NCI-H460 (cell line): ENCODE measurements around the gene ODC1. TPM values are rescaled to one million over a fixed set of nuclear protein-coding genes. Genes with fewer than 3 reads are reported as not detected.

Experiments used
- DNase-seq: peaks from one replicate; pipeline ENCODE4 v3.0.0-alpha.2; 2016; ENCODE audit warnings: low read depth; ENCODE audit errors: extremely low read depth
- total RNA-seq: library from RNA; depleted of rRNA; stranded (reverse); fragments of >200 nt; shearing (Covaris generic); gene quantifications from 2 replicates; pipeline ENCODE4 v1.2.3, GENCODE V29; 2014

The ODC1 gene
- total RNA-seq, 1 experiment from 2014 or later = 630 TPM

DNA sequence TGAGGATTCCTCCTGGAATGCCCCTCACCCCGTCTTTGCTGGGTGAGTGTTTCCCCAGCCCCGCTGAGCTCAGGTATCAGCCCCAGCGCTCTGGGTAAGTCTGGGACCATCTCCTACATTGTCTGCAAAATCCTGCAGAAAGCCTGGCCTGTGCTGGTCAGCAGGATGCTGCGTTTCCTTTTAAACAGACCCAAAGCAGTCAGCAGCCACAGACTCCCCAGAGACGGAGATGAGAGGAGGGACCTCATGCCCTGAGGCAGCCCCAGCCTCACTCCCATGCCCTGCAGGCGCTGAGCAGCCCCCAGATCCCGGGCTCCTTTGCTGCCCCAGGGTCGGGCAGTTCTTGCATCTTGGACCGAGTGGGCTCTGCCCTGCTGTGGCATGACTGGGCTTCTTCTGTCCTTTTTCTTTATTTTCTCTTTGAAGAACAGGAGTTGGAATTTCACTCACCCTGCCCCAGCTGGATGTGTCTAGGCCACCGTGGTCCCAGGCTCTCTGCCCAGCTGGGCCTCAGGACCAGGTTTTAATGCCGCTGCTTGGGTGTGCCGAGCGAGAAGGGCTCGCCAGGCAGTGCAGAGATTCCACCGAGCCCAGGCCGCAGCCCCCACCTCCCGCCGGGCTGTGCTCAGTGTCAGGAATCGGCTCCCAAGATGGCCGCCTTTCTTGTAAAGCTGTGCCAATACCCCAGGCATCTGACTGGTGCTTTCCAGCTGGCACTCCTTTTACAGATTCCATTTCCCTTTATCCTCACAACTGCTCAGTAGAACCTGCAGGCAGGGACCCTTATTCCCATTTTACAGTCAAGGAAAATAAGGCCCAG is 43.6 kb downstream of the ODC1 start:
- DNase-seq = no peak

GRCh38 chr2:10402653-10403215 is 45.4 kb downstream of the ODC1 start:
- DNase-seq = no peak

- DNase-seq = no peak
Measured at GRCh38 chr2:10402062-10402585, 46.0 kb downstream of the ODC1 start.

DNA sequence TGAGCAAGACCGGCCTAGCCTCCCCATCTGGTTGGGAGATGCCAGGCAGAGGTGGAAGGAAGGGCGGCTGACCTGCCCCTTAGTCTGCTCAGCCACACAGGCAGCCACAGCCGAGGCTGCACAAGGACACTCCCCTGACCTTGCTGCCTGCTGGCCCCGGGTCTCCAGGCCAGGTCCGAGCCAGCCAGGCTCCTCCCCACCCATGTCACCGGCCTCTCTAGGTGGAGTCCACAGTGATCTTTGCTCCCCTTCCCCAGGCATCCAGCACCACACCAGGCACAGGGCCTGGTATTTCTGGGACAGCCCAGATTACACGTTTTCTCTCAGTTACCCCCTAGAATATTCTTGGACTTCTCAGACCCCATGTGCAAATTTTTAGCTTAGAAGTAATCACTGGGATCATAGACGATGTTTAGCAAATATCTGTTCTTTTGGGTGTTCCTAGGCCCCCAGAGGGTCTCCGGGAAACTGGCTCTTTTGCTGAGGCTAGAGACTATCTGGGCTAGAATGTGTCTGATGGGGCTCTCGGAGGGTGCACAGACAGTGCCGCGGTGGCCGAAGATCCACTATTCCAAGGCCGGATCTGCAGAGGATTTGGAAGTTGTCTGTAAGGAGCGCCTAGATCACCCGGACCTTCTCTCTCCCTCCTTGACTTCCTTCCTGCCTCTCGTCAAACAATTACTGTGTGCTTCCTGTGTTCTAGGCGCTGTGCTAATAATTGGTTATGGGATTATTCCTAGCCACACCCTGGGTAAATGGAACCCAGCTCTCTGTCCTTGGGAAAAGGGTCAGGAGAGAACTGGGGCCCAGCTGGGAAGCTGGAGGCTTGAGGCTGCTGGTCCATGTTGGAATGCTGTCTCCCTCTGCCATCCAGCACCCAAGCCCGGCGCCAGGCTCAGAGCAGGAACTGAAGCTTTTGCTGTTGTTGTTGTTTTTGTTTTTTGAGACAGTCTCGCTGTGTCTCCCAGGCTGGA is 46.9 kb downstream of the ODC1 start:
- no peak for DNase-seq

- no peak for DNase-seq
Measured at GRCh38 chr2:10400568-10400977, 47.6 kb downstream of the ODC1 start.

- no peak for DNase-seq
Measured at GRCh38 chr2:10400002-10400401, 48.1 kb downstream of the ODC1 start.

DNA sequence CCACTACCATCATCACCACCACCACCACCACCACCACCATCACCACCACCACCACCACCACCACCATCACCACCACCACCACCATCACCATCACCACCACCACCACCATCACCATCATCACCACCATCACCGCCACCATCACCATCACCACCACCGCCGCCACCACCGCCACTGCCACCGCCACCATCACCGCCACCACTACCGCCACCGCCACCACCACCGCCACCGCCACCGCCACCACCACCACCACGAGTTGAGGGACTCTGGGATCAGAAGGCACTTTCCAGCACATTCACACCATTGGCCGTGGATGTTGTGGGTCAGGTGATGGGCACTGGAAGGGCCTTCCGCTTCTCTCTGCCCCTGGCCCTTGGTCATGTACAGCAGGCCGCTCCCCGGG is 48.8 kb downstream of the ODC1 start:
- no peak for DNase-seq

DNA sequence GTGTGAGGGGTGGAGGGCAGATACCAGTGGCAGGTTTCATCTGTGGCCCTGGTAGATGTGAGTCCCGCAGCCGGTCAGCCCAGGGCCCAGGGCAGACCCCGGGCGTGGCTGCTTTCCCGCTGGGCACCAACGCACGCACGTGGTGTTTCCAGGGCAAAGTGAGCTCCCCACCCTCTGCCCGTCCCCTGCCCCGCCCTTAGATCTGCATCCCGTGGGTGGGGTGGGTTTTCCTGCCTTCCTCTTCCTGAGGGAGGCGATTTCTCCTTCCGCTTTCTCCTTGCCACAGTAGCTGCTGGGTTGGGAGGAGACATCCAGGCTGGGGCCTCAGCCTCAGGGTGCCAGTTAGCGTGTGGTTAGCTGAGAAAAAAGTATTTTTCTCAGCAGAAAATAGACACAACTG is 49.6 kb downstream of the ODC1 start:
- no peak for DNase-seq

GRCh38 chr2:10397878-10398277 is 50.2 kb downstream of the ODC1 start:
- no peak for DNase-seq

DNA sequence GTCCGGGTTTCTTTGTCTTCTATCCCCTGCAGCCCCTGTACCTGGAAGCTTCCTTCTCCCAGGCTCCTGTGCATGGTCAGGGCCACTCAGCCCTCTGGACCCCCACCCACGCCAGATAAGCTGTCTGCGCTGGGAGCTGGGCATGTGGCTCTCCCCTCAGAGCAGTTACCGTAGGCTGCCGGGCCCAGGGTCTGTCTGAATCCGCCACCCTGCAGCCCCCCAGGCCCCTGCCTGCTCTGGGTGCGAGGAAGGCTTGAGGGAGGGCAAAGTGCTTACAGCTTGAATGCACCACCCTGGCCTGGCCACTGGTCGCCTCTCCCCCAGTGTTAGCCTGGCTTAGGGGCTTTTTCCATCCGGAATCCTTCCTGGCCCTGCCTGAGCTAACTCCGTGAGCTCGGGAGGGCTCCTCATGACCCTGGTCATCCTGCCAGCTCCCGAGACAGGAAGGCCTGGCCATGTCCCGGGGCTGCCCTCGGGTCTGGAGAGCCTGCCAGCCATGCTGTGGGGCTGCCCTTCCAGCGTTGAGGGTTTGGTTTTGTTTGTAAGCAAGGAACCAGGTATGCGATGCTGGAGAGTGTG is 50.7 kb downstream of the ODC1 start:
- no peak for DNase-seq

DNA sequence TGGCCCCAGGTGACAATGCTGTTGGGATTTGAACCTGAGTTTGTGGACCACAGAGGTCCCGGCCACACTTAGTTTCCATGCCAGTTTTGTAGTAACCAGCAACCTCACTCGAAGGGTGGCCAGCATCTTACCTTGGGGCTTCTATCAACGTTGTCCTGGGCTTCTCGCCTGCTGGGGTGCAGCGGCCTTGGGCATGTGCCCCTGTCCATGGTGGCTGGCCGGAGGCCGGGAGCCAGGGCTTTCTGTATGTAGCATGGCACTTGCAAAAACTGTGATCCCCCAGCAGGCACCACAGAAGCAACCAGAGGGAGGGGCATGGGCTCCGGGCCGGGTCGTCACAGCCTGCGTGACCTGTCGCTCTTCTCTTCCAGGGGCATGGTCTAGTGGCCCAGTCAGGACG is 51.7 kb downstream of the ODC1 start:
- DNase-seq = no peak

- no peak for DNase-seq
Measured at GRCh38 chr2:10395893-10396292, 52.2 kb downstream of the ODC1 start.

DNA sequence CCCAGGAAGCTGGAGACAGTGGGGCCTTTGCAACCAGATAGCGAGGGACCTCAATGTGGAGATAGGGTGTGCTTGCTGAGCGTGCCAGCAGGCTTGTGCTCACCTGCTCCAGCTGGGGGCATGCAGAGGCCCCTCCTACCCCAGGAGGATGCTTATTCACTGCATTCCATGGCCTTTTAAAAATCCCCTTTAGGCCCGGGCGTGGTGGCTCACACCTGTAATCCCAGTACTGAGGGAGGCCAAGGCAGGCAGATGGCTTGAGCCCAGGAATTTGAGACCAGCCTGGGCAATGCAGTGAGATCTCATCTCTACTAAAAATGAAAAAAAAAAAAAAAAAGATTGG is 54.5 kb downstream of the ODC1 start:
- DNase-seq = no peak

DNA sequence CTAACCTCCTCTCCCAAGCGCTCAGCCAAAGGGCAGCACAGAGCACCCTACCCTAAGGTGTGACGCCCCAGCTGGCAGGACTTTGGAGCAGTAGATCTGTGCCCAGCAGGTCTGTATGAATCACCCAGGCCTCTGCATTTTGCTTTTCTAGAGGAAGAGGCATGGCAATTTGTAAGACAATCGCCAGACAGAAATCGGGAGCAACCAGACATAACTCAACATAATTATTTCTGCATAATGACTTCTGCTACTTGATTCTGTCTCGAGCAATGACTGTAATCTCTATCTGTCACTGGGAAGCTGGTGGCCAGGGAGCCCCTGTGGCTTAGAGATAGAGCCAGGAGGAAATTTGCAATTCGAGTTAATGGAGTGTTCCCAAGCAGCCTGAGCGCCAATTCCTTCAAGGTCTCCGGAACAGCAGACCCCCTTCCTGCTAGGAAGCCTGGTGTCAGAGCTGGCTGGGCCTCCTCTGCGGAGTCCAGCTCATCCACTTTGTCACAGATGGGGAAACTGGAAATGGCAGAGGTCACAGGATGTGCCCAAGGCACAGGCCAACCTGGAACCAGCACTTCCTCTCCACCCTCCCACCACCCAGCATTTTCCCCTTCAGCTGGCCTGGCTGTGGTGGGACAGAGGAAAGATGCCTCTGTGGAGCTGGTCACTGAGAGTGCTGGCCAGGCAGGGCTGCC is 55.0 kb downstream of the ODC1 start:
- no peak for DNase-seq

DNA sequence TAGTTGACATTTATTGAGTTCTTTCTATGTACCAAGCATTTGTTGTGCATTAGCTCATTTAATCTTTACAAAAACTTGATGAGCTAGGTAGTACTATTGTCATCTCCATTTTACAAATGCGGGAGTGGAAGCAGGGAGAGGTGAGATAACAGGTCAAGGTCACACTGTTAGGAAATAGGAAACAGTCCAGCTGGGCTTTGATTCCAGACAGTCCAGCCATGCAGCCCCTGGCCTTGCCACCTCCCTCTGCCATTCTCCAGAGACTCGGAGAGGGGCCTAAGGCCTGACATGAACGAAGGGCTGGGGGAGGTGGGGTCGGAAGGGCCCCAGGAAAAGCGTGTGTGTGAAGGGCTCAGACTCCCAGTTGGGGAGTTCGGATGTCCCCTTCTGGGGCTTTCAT is 55.6 kb downstream of the ODC1 start:
- no peak for DNase-seq

DNA sequence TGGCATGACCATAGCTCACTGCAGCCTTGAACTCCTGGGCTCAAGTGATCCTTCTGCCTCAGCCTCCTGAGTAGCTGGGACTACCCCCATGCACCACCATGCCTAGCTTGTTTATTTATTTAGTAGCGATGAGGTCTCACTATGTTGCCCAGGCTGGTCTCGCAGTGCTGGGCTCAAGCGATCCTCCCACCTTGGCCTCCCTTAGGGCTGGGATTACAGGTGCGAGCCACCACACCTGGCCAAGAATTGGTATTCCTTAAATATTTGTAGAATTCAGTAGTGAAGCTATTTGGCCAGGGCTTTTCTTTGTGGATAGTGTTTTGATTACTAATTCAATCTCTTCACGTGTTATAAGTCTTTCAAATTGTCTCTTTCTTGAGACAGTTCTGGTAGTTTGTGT is 56.0 kb downstream of the ODC1 start:
- DNase-seq = no peak

DNA sequence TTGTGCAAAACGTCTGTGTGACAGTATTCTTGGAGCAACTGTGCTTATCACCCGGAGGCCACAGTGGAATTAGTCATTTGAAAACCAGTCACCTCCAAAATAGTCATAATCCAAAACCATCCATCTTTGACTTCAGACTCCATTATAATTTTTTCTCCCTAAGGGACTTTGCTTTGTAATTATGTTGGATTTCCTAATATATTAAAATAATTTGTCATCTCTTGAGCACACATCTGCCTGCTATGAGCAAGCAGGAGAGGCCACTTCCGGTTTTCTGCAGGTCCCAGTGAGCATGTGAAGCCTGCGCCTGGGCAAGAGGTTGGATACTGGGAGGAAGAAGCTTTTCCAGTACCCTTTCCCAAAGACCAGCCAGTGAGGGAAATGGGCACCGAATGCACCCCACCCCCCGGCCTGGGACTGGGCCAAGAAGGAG is 57.7 kb downstream of the ODC1 start:
- no peak for DNase-seq
